CD8-positive, alpha-beta memory T cell (primary cell): Measurements from ENCODE around the gene ITGB3. TPM values are rescaled to one million over a fixed set of nuclear protein-coding genes. Genes with fewer than 3 reads are reported as not detected.
"Not testable (repeated sequence)": the region's sequence is repeated elsewhere in the genome, so short reads cannot be mapped to it uniquely, and the experiment has no call there.

Experiments
- CTCF ChIA-PET: fragments of 350-600 bp; sonication (Branson Sonifier 250); formaldehyde crosslinking; loops from one replicate; lab custom pipeline; 2021; ENCODE audit warnings: antibody characterized with exemption; lab: Charles Lee
- POLR2A ChIA-PET: fragments of 350-600 bp; sonication (Branson Sonifier 250); formaldehyde crosslinking; loops from one replicate; lab custom pipeline; 2021; ENCODE audit warnings: antibody characterized with exemption; lab: Charles Lee
- DNase-seq, 5 donors: peaks; one replicate each; pipeline versions ENCODE4 v3.0.0 to v3.0.0-alpha.2; 2020 to 2022; ENCODE audit warnings: mixed read lengths in 1 of 5
- H3K27ac ChIP-seq: one replicate; pipeline ENCODE4 v1.7.0; 2013; ENCODE audit warnings: low read depth, mild to moderate bottlenecking, low read length, moderate library complexity
- H3K27me3 ChIP-seq: 2 replicates; pipeline ENCODE4 v1.7.0; 2013; ENCODE audit warnings: low read length, mild to moderate bottlenecking; ENCODE audit not compliant: insufficient read depth, poor library complexity, severe bottlenecking
- H3K36me3 ChIP-seq: 2 replicates; pipeline ENCODE4 v1.7.0; 2013; ENCODE audit warnings: mild to moderate bottlenecking, low read length, moderate library complexity; ENCODE audit not compliant: insufficient read depth
- H3K4me1 ChIP-seq: 2 replicates; pipeline ENCODE4 v1.7.0; 2013; ENCODE audit warnings: mild to moderate bottlenecking, low read length, moderate library complexity; ENCODE audit not compliant: insufficient read depth
- H3K4me3 ChIP-seq: 2 replicates; pipeline ENCODE4 v1.7.0; 2013; ENCODE audit warnings: mild to moderate bottlenecking, low read length
- H3K9me3 ChIP-seq: 2 replicates; pipeline ENCODE4 v1.7.0; 2013; ENCODE audit warnings: mild to moderate bottlenecking, low read length
- H3K27ac Mint-ChIP-seq, 8 donors: one replicate each; pipeline ENCODE4 v1.8.0; 2020 to 2021; ENCODE audit warnings: mixed read lengths in 8 of 8, mild to moderate bottlenecking in 6 of 8, inconsistent platforms in 3 of 8, moderate library complexity in 3 of 8
- H3K27me3 Mint-ChIP-seq, 2 donors: one replicate each; pipeline ENCODE4 v1.8.0; 2020 to 2021; ENCODE audit warnings: mixed read lengths in 2 of 2, mild to moderate bottlenecking in 1 of 2, moderate library complexity in 1 of 2
- H3K36me3 Mint-ChIP-seq, 3 donors: one replicate each; pipeline ENCODE4 v1.8.0; 2020 to 2021; ENCODE audit warnings: mixed read lengths in 3 of 3, inconsistent platforms in 1 of 3, mild to moderate bottlenecking in 1 of 3
- H3K4me1 Mint-ChIP-seq, 3 donors: one replicate each; pipeline ENCODE4 v1.8.0; 2020 to 2021; ENCODE audit warnings: mixed read lengths in 3 of 3, inconsistent platforms in 1 of 3, mild to moderate bottlenecking in 1 of 3
- H3K4me3 Mint-ChIP-seq, 7 donors: one replicate each; pipeline ENCODE4 v1.8.0; 2020 to 2021; ENCODE audit warnings: mixed read lengths in 7 of 7, mild to moderate bottlenecking in 6 of 7, moderate library complexity in 4 of 7, inconsistent platforms in 2 of 7
- H3K9me3 Mint-ChIP-seq, 5 donors: one replicate each; pipeline ENCODE4 v1.8.0; 2020 to 2022; ENCODE audit warnings: mixed read lengths in 5 of 5, mild to moderate bottlenecking in 3 of 5, moderate library complexity in 2 of 5, inconsistent platforms in 1 of 5
- polyA plus RNA-seq: library from polyadenylated mRNA; unstranded; fragments of 300-500 nt; fragmentation: Illumina TruSeq; gene quantifications from one replicate; pipeline ENCODE4 v1.2.3, GENCODE V29; 2021
- total RNA-seq, 2 experiments: library from RNA; stranded (reverse); gene quantifications; one replicate each; pipeline ENCODE4 v1.2.3, GENCODE V29; 2021

Gene ITGB3
- total and polyA plus RNA-seq, 3 experiments from 2014 or later = 0.07 to 0.13 TPM; not detected in 1

DNA sequence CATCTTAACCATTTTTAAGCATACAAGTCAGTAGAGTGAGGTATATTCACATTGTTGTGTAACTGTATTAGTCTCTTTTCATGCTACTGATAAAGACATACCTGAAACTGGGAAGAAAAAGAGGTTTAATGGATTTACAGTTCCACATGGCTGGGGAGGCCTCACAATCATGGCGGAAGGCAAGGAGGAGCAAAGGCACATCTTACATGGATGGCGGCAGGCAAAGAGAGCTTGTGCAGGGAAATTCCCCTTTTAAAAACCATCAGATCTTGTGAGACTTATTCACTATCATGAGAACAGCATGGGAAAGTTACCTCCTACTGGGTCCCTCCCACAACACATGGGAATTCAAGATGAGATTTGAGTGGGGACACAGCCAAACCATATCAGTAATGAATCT, 29.6 kb upstream of the ITGB3 start:
- DNase-seq, H3K27me3 ChIP-seq, H3K9me3 Mint-ChIP-seq, H3K27ac ChIP-seq, H3K36me3 ChIP-seq, H3K4me3 ChIP-seq, H3K36me3 Mint-ChIP-seq, H3K9me3 ChIP-seq, POLR2A ChIA-PET, H3K4me3 Mint-ChIP-seq, H3K27me3 Mint-ChIP-seq: not testable (repeated sequence)
- H3K4me1 ChIP-seq = peaks cover 24% of the 10 kb centered on the region
- CTCF ChIA-PET = interaction anchor here (1.0 kb wide), 2 partner anchors 10 to 383 kb away, joined by 3 read pairs; no protein-coding TSS in a partner anchor
- peaks cover 27 to 31% (median 27%) of the 10 kb centered on the region in 3 donors for H3K4me1 Mint-ChIP-seq
- peak overlapping the region in 6 of 8 donors; percentile 3 to 88 (median 26) for H3K27ac Mint-ChIP-seq

GRCh38 chr17:47224966-47225365, 28.7 kb upstream of the ITGB3 start:
- no peaks in the 10 kb centered on the region for H3K36me3 ChIP-seq
- Mint-ChIP-seq H3K4me3 (no peak overlapping the region), H3K36me3 (no peaks in the 10 kb centered on the region), H3K27ac (peak overlapping the region in 5 of 8 donors; percentile 22 to 90 (median 40)), H3K27me3 (peaks cover 0 to 1% of the 10 kb centered on the region in 2 donors), H3K9me3 (peaks cover 0 to 3% (median 0%) of the 10 kb centered on the region in 5 donors), H3K4me1 (peaks cover 24 to 30% (median 26%) of the 10 kb centered on the region in 3 donors)
- CTCF ChIA-PET = interaction anchor here (1.0 kb wide), 1 partner anchor 382 kb away, joined by 3 read pairs; no protein-coding TSS in a partner anchor
- H3K9me3 ChIP-seq = no peaks in the 10 kb centered on the region
- H3K4me1 ChIP-seq = peaks cover 19% of the 10 kb centered on the region
- peak overlapping the region; percentile 44 for H3K27ac ChIP-seq
- H3K4me3 ChIP-seq = no peak overlapping the region
- DNase-seq = no peak
- POLR2A ChIA-PET = no interaction called here
- H3K27me3 ChIP-seq = no peaks in the 10 kb centered on the region

- Histone ChIP-seq H3K36me3 (no peaks in the 10 kb centered on the region), H3K4me3 (no peak overlapping the region), H3K4me1 (peaks cover 18% of the 10 kb centered on the region), H3K27me3 (no peaks in the 10 kb centered on the region), H3K27ac (peak overlapping the region; percentile 44), H3K9me3 (no peaks in the 10 kb centered on the region)
- H3K27me3 Mint-ChIP-seq = peaks cover 3 to 4% of the 10 kb centered on the region in 2 donors
- peaks cover 0 to 3% (median 0%) of the 10 kb centered on the region in 5 donors for H3K9me3 Mint-ChIP-seq
- no peak overlapping the region for H3K4me3 Mint-ChIP-seq
- H3K27ac Mint-ChIP-seq = peak overlapping the region in 4 of 8 donors; percentile 22 to 77 (median 54)
- CTCF ChIA-PET = interaction anchor here (0.6 kb wide), 1 partner anchor 19 kb away, joined by 4 read pairs; no protein-coding TSS in a partner anchor
- H3K36me3 Mint-ChIP-seq = no peaks in the 10 kb centered on the region
- DNase-seq = no peak
- POLR2A ChIA-PET = no interaction called here
- peaks cover 23 to 30% (median 26%) of the 10 kb centered on the region in 3 donors for H3K4me1 Mint-ChIP-seq
Measured at GRCh38 chr17:47225436-47225858, 28.2 kb upstream of the ITGB3 start.

GRCh38 chr17:47225911-47226688, 27.5 kb upstream of the ITGB3 start:
- no peak overlapping the region for H3K4me3 ChIP-seq
- DNase-seq = no peak
- no peaks in the 10 kb centered on the region for H3K9me3 ChIP-seq
- peak overlapping the region in 2 of 8 donors; percentile 8 to 31 for H3K27ac Mint-ChIP-seq
- no peak overlapping the region for H3K4me3 Mint-ChIP-seq
- peaks cover 18 to 26% (median 19%) of the 10 kb centered on the region in 3 donors for H3K4me1 Mint-ChIP-seq
- H3K36me3 ChIP-seq = no peaks in the 10 kb centered on the region
- ChIA-PET POLR2A (no interaction called here), CTCF (interaction anchor here (0.6 kb wide), 1 partner anchor 20 kb away, joined by 4 read pairs; no protein-coding TSS in a partner anchor)
- no peaks in the 10 kb centered on the region for H3K36me3 Mint-ChIP-seq
- H3K9me3 Mint-ChIP-seq = peaks cover 0 to 3% (median 0%) of the 10 kb centered on the region in 5 donors
- H3K27ac ChIP-seq = peak overlapping the region; percentile 16
- peaks cover 3 to 6% of the 10 kb centered on the region in 2 donors for H3K27me3 Mint-ChIP-seq
- no peaks in the 10 kb centered on the region for H3K27me3 ChIP-seq
- peaks cover 11% of the 10 kb centered on the region for H3K4me1 ChIP-seq

GRCh38 chr17:47227862-47228261, 25.8 kb upstream of the ITGB3 start:
- peaks cover 0 to 3% (median 0%) of the 10 kb centered on the region in 5 donors for H3K9me3 Mint-ChIP-seq
- no peaks in the 10 kb centered on the region for H3K36me3 Mint-ChIP-seq
- Histone ChIP-seq H3K9me3 (no peaks in the 10 kb centered on the region), H3K27ac (no peak overlapping the region), H3K36me3 (no peaks in the 10 kb centered on the region), H3K27me3 (no peaks in the 10 kb centered on the region), H3K4me3 (no peak overlapping the region), H3K4me1 (peaks cover 8% of the 10 kb centered on the region)
- H3K27me3 Mint-ChIP-seq = peaks cover 3 to 6% of the 10 kb centered on the region in 2 donors
- POLR2A ChIA-PET = interaction anchor here (0.5 kb wide), 1 partner anchor 387 kb away, joined by 8 read pairs; no protein-coding TSS in a partner anchor
- no peak overlapping the region for H3K4me3 Mint-ChIP-seq
- no peak overlapping the region for H3K27ac Mint-ChIP-seq
- CTCF ChIA-PET = no interaction called here
- peaks cover 10 to 15% (median 13%) of the 10 kb centered on the region in 3 donors for H3K4me1 Mint-ChIP-seq
- no peak for DNase-seq

- Histone ChIP-seq H3K27ac (peak overlapping the region; percentile 19), H3K9me3 (no peaks in the 10 kb centered on the region), H3K4me1 (peaks cover 8% of the 10 kb centered on the region), H3K27me3 (no peaks in the 10 kb centered on the region), H3K36me3 (no peaks in the 10 kb centered on the region), H3K4me3 (peak overlapping the region; percentile 25)
- Mint-ChIP-seq H3K36me3 (no peaks in the 10 kb centered on the region), H3K9me3 (no peaks in the 10 kb centered on the region), H3K27ac (peak overlapping the region in 1 of 8 donors; percentile 45), H3K4me3 (peak overlapping the region in 6 of 7 donors; percentile 4 to 79 (median 59)), H3K27me3 (peaks cover 3 to 6% of the 10 kb centered on the region in 2 donors), H3K4me1 (peaks cover 10 to 15% (median 13%) of the 10 kb centered on the region in 3 donors)
- CTCF ChIA-PET = interaction anchor here (0.8 to 3.3 kb wide), 11 partner anchors 10 to 388 kb away, joined by 3 to 24 read pairs (median 4); no protein-coding TSS in a partner anchor
- POLR2A ChIA-PET = interaction anchor here (0.6 to 1.0 kb wide), 2 partner anchors 70 to 403 kb away, joined by 3 read pairs; no protein-coding TSS in a partner anchor
- DNase-seq = peak; percentile 36 to 73 (median 54)
Measured at GRCh38 chr17:47229535-47230443, 23.8 kb upstream of the ITGB3 start.

GRCh38 chr17:47230864-47231263, 22.8 kb upstream of the ITGB3 start:
- Mint-ChIP-seq H3K27me3 (peaks cover 3 to 6% of the 10 kb centered on the region in 2 donors), H3K4me1 (peaks cover 10 to 15% (median 13%) of the 10 kb centered on the region in 3 donors), H3K4me3 (no peak overlapping the region), H3K27ac (peak overlapping the region in 1 of 8 donors; percentile 17), H3K36me3 (no peaks in the 10 kb centered on the region), H3K9me3 (no peaks in the 10 kb centered on the region)
- ChIA-PET POLR2A (interaction anchor here (1.0 kb wide), 1 partner anchor 94 kb away, joined by 4 read pairs; no protein-coding TSS in a partner anchor), CTCF (interaction anchor here (0.9 to 3.3 kb wide), 4 partner anchors 11 to 387 kb away, joined by 3 to 24 read pairs (median 10); no protein-coding TSS in a partner anchor)
- Histone ChIP-seq H3K27ac (no peak overlapping the region), H3K36me3 (no peaks in the 10 kb centered on the region), H3K9me3 (no peaks in the 10 kb centered on the region), H3K4me3 (no peak overlapping the region), H3K4me1 (peaks cover 8% of the 10 kb centered on the region), H3K27me3 (no peaks in the 10 kb centered on the region)
- DNase-seq = no peak
